Lower lobe of right lung (tissue), 2 donors: ENCODE measurements around the gene JMJD4. TPM values are rescaled to one million over a fixed set of nuclear protein-coding genes. Genes with fewer than 3 reads are reported as not detected.

Source experiments
- ATAC-seq, 2 donors: fragments of 200-7000 bp; cut with Tn5 transposase; one replicate each; pipeline ENCODE4 v1.9.1; 2020 to 2022; ENCODE audit warnings: mild to moderate bottlenecking in 2 of 2, moderate library complexity in 2 of 2
- DNase-seq: peaks from one replicate; pipeline ENCODE4 v3.0.0-alpha.2; 2020
- H3K27ac ChIP-seq: fragments of 200-600 bp; one replicate; pipeline ENCODE4 v1.8.0; 2022
- H3K27me3 ChIP-seq: fragments of 200-600 bp; one replicate; pipeline ENCODE4 v1.8.0; 2022; ENCODE audit warnings: low read depth
- H3K36me3 ChIP-seq: fragments of 200-600 bp; one replicate; pipeline ENCODE4 v1.8.0; 2022; ENCODE audit warnings: mild to moderate bottlenecking
- H3K4me1 ChIP-seq: fragments of 200-600 bp; one replicate; pipeline ENCODE4 v1.8.0; 2022
- H3K4me3 ChIP-seq: fragments of 200-600 bp; one replicate; pipeline ENCODE4 v1.8.0; 2022; ENCODE audit warnings: mild to moderate bottlenecking
- H3K9me3 ChIP-seq: fragments of 200-600 bp; one replicate; pipeline ENCODE4 v1.8.0; 2022
- CTCF ChIP-seq: fragments of 200-600 bp; IDR thresholded peaks from one replicate; pipeline ENCODE4 v1.8.0; 2022; ENCODE audit warnings: antibody characterized with exemption, mild to moderate bottlenecking
- intact Hi-C: fragments of 100-400 bp; cut with DNase I; formaldehyde crosslinking; loops from one replicate; pipeline ENCODE4 v1.11.0; 2022
- total RNA-seq: library from RNA; stranded (reverse); fragmentation: NEBNext Ultra II Directional; extraction: Animal tissue kit (Norgen Biotek cat#: 25700); gene quantifications from one replicate; pipeline ENCODE4 v1.2.1, GENCODE V29; 2021
- donor health status: DM: no; HTN: yes; CAD: no; lungs with severe emphysema.

The JMJD4 gene
- total RNA-seq, 1 donor from 2014 or later = 14.9 TPM

DNA sequence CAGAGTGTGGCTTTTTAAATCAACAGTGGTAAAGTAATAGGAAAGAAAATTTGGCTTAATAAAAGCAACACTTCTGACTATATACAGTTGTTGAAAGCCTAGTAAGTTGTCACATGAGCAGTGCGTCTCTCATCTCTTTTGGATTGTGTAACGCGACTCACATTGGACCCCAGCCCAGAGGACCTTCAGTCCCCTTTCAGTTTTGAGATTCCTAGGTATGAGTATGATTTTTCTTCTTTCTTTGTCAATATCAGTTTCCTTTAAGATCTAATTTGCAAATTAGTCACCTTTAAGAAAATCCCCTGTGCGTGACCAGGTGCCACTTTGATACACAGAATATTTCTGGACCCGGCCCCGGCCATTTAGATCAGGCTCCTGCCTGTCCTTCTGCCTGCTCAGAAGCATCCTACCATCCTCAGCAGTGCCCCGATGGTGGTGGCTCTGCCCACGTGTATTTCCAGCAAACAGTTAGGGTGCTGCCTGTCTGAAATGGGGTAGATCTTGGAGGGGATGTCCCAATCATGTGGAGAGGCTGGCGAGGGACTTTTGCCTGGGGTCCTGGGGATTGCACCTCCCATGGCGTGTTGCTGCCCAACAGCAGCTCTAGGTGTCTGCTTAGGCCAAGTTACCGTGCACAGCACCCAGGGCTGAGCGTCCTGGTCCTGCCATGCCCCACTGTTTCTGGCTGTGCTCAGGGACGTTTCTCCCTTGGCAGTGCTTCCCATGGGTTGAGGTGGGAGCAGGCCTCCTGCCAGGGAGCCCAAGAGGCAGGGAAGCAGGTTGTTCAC, 21.3 kb upstream of the JMJD4 start:
- Histone ChIP-seq H3K4me3 (no peak overlapping the region), H3K36me3 (peaks cover 31% of the 10 kb centered on the region), H3K27ac (no peak overlapping the region), H3K9me3 (no peaks in the 10 kb centered on the region), H3K27me3 (no peaks in the 10 kb centered on the region), H3K4me1 (peaks cover 12% of the 10 kb centered on the region)
- DNase-seq (no peak), ATAC-seq (no peak)
- intact Hi-C loops = no loop called here
- no peak for TF ChIP-seq CTCF

- Histone ChIP-seq H3K27ac (no peak overlapping the region), H3K27me3 (no peaks in the 10 kb centered on the region), H3K4me1 (peaks cover 11% of the 10 kb centered on the region), H3K36me3 (peaks cover 36% of the 10 kb centered on the region), H3K9me3 (no peaks in the 10 kb centered on the region), H3K4me3 (no peak overlapping the region)
- TF ChIP-seq CTCF = no peak
- ATAC-seq (no peak), DNase-seq (no peak)
- intact Hi-C loops = no loop called here
Observed at GRCh38 chr1:227754958-227755357, 19.9 kb upstream of the JMJD4 start.

GRCh38 chr1:227753999-227754711, 19.1 kb upstream of the JMJD4 start:
- H3K4me3 ChIP-seq = no peak overlapping the region
- H3K27me3 ChIP-seq = no peaks in the 10 kb centered on the region
- no peak overlapping the region for H3K27ac ChIP-seq
- H3K4me1 ChIP-seq = peaks cover 11% of the 10 kb centered on the region
- ATAC-seq (peak in 1 of 2 donors; percentile 25), DNase-seq (no peak)
- H3K36me3 ChIP-seq = peaks cover 31% of the 10 kb centered on the region
- TF ChIP-seq CTCF = no peak
- intact Hi-C loops = no loop called here
- H3K9me3 ChIP-seq = no peaks in the 10 kb centered on the region

DNA sequence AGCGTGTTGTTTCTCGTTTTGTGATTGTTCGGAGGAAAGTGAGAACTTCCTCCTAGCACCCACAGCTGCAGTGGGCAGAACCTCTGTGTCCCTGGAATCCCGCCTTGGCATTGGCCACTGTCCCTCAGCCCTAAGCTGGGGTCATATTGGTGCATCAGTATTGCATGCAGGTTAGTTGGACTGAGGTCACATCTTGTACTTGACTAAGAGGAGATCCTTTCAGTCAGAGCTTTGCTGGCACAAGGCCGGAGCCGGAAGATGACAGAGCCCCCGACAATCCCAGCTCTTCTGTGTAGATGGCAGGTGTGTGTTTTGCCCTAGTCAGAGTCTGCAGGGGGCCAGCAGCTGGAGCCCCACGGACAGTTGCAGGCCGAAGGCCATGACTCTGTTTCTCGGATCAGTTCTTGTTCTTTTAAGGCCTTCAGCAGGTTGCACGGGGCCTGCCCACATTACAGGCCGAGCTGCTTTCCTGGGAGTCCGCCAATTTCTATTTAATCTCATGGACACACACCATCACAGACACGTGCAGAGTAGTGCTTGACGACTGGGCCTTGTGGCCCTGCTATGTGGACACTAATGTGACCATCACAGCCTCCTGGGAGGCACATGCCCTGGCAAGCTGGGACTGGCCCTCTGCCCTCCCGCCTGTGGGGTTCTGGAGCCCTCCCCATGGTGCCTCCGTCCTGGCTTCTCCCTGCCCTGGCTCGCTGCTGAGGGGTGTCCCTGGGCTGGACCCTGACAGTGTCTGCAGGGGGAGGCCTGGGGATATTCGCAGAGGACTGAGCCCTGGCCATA, 15.0 kb upstream of the JMJD4 start:
- ATAC-seq = no peak
- H3K36me3 ChIP-seq = peaks cover 28% of the 10 kb centered on the region
- H3K27me3 ChIP-seq = no peaks in the 10 kb centered on the region
- H3K4me3 ChIP-seq = no peak overlapping the region
- DNase-seq = peak; percentile 28
- intact Hi-C loops = no loop called here
- H3K27ac ChIP-seq = no peak overlapping the region
- H3K4me1 ChIP-seq = peaks cover 11% of the 10 kb centered on the region
- no peaks in the 10 kb centered on the region for H3K9me3 ChIP-seq
- no peak for TF ChIP-seq CTCF

DNA sequence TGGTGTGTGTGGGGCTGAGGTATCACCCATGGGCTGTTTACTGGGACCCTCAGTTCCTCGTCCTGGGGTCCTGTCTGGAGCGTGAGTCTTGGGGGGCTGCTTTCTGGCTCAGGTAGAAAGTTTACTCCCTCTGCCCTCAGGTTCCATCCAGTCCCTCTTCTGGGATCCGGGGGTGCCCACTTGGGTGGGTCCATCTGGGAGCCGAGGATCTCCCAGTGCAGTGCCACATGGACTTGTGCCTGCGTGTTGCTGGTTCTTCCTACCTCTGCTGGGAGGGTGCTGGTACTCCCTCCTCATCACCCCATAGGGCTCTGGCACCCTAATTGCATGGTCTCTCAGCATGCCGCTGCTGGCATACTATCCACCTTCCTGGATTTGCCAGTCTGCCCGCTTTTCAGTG, 14.1 kb upstream of the JMJD4 start:
- intact Hi-C loops = no loop called here
- TF ChIP-seq CTCF = no peak
- Histone ChIP-seq H3K9me3 (no peaks in the 10 kb centered on the region), H3K27me3 (no peaks in the 10 kb centered on the region), H3K36me3 (peaks cover 28% of the 10 kb centered on the region), H3K4me3 (no peak overlapping the region), H3K27ac (peak overlapping the region; percentile 18), H3K4me1 (peaks cover 11% of the 10 kb centered on the region)
- DNase-seq (no peak), ATAC-seq (no peak)
